GM21381 (cell line): Measurements from ENCODE around the gene SRSF10.
"Not testable (repeated sequence)": the region's sequence is repeated elsewhere in the genome, so short reads cannot be mapped to it uniquely, and the experiment has no call there.

Experiments
- ATAC-seq: cut with Tn5 transposase; IDR thresholded peaks from one replicate; pipeline ENCODE4 v1.9.1; 2021; ENCODE audit warnings: mild to moderate bottlenecking, moderate library complexity; ENCODE audit not compliant: unreplicated experiment

The SRSF10 gene

DNA sequence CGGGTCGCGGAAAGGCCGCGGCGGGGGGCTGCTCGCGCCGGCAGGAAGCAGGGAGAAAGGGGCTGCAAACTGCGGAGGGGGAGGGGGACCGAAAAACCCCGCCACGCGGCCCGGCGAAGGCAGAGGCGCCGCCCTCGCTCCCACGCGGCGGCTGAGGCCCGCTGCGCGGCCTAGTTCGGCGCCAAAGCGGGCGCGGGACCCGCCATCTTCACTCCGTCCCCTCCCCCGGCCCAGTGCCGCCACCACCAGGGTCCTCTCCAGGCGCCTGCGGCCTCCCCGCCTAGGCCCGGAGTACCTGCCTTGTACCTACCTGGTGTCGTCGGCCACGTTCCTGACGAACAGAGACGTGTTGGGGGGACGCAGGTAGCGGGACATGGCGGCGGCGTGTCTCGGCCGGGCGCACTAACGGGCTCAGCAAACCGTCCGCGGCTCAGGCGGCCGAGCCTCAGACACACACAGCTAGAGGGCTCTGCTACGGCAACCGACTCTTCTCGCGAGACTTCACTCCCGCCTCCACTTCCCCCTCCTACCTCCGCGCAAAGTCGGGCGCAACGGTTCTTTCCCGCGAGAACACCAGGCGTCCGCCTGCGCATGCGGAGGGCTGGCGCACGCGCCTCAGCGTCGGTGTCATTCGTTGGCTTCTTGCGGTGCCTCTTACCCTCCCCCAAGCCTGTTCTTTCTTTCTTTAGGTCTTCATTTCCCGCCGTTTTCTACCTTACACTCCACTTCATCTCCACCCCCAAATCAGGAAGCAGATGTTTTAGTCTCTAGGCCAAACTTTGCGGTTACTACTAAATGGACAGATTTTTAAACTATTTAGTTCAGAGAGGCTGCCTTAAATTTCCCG is at the start of gene SRSF10:
TSS of gene SRSF10 (minus strand) at position 447 of the 847 bp plus-strand sequence. CDS start at position 375, 72 bp downstream.
- ATAC-seq, result peak; percentile 92

GRCh38 chr1:24027838-24028468 is 47.8 kb upstream of the SRSF10 start:
- no peak for ATAC-seq

DNA sequence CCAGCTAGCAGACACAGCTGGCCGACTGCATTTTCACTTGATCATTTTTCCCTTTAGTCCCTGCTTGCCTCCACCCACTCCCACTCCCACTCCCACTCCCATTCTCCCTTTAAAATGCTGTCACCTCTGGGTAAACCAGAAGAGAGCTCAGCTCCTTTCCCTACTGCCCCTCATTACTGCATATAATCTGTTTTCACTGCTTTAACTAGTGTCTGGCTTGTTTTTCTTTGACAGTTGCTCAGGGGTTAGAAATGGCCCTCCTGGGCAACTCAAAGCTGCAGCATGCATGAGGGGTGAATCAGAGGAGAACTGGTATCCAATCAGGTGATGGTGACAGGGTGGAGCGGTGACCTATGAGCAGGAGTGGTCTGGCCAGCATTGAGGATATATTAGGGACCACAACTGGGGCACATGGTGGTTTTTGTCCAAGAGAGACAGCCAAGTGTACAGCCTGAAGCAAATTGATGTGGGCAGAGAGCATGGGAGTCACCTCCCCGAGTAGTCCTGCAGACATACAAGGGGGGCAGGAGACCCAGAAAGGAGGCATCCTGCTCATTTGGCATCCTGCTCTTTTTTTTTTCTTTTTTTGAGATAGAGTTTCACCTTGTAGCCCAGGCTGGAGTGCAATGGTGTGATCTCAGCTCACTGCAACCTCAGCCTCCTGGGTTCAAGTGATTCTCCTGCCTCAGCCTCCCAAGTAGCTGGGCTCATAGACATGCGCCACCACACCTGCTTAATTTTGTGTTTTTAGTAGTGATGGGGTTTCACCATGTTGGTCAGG is 42.6 kb upstream of the SRSF10 start:
- no peak for ATAC-seq

DNA sequence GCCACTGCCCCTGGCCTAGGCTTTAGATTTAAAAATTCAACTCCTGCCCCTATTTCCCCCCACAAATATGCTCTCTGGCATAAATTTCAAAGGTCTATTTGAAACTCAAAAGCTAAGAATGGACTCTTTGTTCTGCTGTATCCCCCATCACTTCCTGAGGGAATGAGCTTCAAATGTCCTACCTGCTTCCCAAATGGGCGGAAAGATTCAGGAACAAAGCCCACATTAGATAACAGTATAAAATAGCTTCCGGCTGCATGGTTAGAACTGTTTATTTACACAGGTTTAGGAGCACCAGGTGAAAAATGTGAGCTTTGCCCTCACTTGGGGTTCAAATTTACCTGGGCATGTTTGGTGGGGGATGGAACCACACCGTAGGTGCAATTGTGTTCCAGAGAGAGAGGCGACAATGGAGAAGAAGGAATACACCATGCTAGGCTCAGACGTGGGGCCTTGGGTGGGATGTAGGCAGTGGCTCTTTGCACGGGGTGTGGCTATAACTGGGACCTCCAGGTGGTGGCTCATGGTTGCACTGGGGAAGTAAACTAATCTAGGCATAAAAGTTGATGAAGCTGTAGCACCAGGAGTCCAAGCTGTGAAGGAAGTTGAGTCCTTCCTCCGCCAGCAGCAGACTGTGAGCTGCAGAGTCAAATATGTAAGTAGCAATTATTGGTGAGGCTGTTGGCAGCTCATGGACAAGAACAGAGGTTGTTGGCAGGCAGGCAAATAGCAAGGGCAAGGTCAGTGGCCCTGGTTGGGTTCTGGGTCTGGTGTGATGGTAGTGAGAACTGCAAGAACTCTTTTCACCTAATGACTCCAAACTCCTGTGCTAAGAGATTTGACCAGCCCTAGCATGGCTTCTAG is 41.5 kb upstream of the SRSF10 start:
- no peak for ATAC-seq

DNA sequence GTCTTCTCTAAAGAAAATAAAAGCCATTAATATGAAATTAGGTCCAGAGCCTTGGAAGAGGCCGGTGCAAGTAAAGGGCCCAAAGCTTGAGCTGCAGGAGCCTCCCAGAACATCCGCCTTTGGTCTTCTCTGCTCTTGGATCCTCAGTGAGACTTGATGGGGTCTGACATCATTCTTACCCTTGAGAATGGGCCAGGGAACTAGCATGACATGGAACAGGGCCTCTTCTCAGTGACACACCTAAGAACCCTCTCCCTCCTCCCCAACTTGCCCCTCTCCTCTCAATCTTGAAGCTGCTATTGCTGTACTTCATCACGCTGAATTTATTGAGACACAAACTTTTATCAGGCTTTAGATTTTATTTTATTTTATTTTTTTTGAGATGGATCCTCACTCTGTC is 40.3 kb upstream of the SRSF10 start:
- no peak for ATAC-seq

- ATAC-seq, result no peak
Observed at GRCh38 chr1:24020025-24020424, 39.9 kb upstream of the SRSF10 start.

- ATAC-seq, result no peak
Observed at GRCh38 chr1:24018611-24019580, 38.8 kb upstream of the SRSF10 start.

GRCh38 chr1:24015221-24016210 is 35.4 kb upstream of the SRSF10 start:
- ATAC-seq, result no peak

- ATAC-seq, result not testable (repeated sequence)
Observed at GRCh38 chr1:24012878-24013277, 32.8 kb upstream of the SRSF10 start.

DNA sequence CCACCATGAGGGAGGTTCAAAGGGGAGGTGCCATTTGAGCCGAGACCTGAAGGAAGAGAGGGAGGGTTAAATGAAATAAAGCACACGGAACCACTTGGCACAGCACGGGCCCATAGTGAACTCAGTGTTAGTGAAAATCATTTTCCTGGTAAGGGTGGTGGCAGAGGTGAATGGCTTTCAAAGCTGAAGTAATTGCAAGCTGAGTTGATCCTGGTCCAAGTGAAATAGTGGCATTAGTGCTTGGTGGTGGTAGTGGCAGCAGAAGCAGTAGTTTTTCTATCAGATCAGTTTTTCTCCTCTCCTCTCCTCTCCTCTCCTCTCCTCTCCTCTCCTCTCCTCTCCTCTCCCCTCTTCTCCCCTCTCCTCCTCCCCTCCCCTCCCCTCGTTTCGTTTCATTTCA is 30.5 kb upstream of the SRSF10 start:
- ATAC-seq, result no peak

DNA sequence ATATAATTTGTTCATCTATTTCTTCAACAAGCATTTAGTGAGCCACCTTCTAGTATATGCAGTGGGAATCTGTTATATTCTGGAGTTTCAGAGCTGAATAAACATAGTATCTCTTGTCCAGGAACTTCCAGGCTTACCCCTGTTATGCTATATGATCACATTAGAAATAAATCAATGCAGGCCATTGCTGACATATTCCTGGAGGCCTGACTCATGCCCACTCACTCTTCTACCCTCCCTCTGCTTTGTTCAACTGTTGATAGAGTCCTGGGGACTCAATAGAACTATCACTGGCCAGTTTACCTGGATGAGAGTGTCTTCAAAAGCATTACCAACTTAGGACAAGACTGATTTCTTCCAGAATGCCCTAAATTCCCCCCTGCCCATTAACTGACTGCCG is 29.3 kb upstream of the SRSF10 start:
- ATAC-seq, result no peak

DNA sequence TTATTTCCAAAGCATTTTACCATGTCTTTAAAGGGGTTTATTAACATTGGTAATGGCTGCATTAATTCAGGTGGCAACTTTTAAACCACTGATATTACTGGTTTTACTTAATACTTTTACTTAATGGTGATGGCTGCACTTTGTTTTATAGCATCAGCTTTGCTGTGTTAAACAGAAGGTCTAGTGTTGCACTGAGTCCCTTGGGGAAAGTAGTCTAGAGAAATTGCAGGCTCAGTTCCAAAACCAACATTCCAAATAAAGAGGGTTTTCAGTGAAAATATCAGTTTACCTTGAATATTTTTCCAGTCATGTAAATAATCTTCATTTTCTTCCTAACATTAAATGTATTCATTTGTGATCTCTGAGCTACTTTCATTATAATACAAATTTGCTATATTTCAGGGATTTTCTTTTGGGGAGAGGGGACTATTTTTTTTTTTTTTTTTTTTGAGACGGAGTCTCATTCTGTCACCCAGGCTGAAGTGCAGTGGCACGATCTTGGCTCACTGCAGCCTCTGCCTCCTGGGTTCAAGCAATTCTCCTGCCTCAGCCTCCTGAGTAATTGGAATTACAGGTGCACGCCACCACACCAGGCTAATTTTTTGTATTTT is 28.6 kb upstream of the SRSF10 start:
- ATAC-seq, result not testable (repeated sequence)

DNA sequence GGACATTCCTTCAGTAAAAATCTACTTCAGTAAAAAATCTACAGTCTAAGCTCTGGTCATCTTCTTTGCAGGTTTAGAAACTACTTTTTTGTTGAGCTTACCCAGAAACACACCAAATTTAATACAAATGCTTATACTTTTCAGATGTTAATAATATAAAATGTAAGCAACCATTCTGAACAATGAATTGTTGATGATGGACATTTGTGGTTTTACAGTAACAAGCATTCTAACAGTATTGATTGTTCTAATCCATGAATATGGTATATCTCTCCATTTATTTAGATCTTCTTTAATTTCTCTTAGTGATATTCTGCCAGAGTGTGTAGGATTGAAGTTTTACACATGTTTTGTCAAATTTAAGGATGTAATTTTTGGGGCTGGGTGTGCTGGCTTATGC is 27.0 kb upstream of the SRSF10 start:
- no peak for ATAC-seq

GRCh38 chr1:24005163-24005562 is 25.0 kb upstream of the SRSF10 start:
- ATAC-seq, result no peak

DNA sequence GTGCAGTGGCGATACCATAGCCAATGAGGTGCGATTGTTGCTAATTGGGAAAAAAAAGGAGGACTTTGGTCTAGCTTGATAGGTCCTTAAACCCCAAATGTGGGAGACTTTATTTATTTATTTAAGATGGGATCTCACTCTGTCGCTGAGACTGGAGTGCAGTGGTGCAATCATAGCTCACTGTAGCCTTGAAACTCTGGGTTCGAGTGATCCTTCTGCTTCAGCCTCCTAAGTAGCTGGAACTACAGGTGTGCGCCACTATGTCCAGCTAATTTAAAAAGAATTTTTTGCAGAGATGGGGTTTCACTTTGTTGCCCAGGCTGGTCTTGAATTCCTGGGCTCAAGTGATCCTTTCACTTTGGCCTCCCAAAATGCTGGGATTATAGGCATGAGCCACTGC is 24.0 kb upstream of the SRSF10 start:
- ATAC-seq, result no peak

DNA sequence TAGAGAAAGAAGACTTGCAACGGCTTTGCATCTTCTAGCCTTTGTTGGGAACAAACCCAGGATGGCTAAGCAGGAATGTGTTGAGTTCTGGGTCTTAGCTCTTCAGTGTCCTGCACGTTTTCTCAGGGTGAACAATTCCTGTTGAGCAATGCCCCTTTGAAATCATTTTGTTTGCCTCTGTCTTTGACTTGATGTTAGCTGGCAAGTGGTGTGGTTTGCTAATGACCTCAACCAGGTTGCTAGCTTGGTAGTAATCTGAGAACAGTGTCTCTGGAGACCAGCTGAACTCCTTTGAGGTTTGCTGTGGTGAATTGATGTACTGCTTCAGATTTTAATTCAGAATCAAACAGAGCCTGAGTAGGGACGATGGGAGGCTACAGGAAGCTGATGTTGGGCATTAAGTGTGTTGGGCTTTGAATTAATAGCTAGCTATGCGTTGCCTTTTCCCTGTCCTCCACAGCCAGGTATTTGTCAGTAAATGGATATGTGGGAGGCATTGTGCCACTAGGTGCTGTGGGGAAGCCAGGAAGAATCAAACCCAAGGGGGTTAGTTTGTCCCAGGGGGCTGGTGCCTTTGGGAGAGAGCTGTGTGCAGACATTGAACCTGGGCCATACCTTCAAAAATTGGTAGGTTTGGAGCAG is 23.3 kb upstream of the SRSF10 start:
- no peak for ATAC-seq

DNA sequence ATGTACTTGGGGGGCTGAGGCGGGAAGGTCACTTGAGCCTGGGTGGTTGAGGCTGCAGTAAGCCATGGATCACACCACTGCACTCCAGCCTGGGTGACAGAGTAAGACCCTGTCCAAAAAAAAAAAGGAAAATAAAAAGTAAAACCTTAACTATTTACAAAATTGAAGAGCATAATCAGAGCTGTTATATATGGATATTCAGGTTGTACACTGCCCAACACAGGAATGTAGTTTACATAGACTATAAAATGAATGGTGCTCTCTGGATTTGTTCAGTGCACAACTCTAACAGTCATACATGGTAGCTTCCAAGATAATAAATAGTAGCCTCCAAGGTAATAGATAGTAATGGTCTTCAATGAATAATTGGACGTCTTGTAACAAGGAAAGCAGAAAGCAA is 22.6 kb upstream of the SRSF10 start:
- ATAC-seq, result no peak
